GM19025 (cell line): ENCODE results near the gene PSMC5.
"Not testable (repeated sequence)": the region's sequence is repeated elsewhere in the genome, so short reads cannot be mapped to it uniquely, and the experiment has no call there.

Experiments used
- ATAC-seq: cut with Tn5 transposase; IDR thresholded peaks from one replicate; pipeline ENCODE4 v1.9.1; 2021; ENCODE audit warnings: mild to moderate bottlenecking, low read depth, moderate library complexity; ENCODE audit not compliant: unreplicated experiment

PSMC5 gene

GRCh38 chr17:63866625-63867024 lies 39.4 kb downstream of the PSMC5 start:
- ATAC-seq: not testable (repeated sequence)

GRCh38 chr17:63869491-63870291 lies 42.5 kb downstream of the PSMC5 start:
- ATAC-seq: not testable (repeated sequence)

- ATAC-seq: not testable (repeated sequence)
Observed at GRCh38 chr17:63870292-63870665, 43.0 kb downstream of the PSMC5 start.

DNA sequence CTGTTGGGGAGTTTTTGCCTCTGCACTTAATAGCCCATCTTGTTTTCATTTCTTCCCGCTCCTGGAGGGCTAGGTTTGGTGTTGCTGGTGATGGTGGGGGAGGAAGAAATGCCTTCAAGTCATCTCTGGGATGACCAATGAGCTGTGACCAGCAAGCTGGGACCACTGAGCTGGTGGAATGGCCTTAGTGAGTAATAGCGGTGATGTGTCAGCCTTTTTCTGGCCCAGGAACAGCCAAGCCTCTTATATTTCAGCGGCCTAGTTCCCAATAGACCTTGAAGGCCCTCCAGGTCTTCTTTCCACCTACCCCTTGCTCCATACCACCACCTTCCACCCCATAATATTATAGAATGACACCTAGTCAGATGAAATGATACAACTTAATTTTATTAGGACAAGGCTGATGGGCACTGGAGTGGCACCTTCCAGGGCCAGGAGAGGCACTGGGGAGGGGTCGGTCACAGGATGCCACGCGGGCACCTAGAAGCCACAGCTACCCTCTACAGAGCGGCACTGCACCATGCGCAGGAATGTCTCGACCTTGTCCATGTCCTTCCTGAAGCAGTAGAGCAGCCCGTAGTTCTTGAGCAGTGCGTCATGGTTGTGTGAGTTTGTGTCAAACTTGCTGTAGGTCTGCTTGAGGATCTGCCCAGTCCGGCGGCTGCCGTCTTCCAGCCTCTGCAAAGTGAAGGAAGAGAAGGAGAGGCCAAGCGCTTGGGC lies 44.6 kb downstream of the PSMC5 start:
- ATAC-seq: not testable (repeated sequence)

- not testable (repeated sequence) for ATAC-seq
Observed at GRCh38 chr17:63873577-63873976, 46.3 kb downstream of the PSMC5 start, which contains the start of gene CSH2. TSS of gene CSH2 (minus strand) at chr17:63873677. CDS start at chr17:63873614, 63 bp downstream.

DNA sequence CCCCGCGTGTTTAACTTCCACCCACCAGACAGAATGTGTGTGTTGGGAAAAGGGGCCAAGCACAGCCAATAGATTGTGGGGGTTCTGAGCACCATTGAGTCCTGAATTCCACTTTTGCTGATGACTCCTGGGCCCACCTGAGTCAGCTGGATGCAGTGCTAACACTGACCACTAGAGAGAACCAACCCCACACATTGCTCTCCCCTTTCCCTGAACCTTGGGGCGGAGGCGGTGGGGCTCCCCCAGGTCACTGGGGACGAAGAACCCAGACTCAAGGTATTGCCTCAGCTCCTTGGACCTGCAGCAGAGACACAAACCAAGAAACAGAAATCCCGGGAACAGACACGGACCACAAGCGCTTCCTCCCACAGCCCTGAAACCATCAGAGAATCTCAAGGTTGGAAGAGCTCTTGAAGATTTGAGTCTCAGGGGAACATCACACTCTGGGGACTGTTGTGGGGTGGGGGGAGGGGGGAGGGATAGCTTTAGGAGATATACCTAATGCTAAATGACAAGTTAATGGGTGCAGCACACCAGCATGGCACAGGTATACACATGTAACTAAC lies 46.9 kb downstream of the PSMC5 start:
- ATAC-seq: not testable (repeated sequence)

DNA sequence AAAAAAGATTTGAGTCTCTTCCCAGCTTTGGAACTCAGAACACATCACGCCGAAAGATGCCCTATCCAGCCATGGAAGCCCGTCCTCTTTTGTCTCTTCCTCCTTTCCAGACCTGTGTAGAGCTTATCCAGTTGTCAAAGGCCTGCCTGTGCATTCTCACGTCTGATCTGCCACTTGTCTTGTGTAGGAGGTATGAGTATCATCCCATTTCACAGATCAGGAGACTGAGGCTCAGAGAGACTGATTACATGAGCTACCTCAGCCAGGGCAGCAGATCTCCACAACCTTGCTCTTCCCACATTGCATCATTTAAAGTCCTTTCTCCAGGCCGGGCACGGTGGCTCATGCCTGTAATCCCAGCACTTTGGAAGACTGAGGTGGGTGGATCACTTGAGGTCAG lies 47.5 kb downstream of the PSMC5 start:
- not testable (repeated sequence) for ATAC-seq

DNA sequence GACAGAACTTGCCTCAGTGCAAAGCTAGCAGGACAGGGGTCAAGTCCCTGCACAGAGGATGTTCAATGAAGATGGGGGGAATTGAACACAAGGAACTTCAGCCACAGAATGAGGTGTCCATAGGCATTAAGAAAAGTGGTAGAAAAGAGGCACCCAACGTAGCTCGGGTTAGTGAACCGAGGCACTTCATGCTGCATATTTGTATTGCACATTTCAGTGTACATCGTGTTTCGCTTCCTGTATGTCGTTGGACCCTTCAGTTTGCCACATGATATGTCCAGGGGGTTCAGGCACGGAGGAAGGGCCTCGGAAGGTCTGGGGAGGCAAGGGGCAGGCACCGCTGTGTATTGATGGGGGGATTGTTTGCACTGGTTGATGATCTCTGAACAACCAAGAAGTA lies 51.2 kb downstream of the PSMC5 start:
- not testable (repeated sequence) for ATAC-seq

GRCh38 chr17:63880706-63881105 lies 53.5 kb downstream of the PSMC5 start:
- no peak for ATAC-seq

DNA sequence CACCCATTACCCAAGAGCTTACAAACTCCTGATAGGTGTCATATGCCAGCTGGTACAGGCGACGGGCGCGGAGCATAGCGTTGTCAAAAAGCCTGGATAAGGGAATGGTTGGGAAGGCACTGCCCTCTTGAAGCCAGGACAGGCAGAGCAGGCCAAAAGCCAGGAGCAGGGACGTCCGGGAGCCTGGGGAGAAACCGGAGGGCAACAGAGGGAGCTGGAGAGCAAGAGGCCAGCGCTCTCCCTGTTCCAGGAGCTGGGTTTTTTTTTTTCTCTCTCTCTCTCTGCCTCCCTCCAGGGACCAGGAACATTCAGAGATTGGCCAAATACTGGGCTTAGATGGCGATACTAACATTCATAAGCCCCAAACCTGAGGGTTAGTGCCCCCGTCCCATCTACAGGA lies 54.1 kb downstream of the PSMC5 start:
- ATAC-seq: not testable (repeated sequence)
